ENCODE measurements around the gene MEGF9. TPM values are rescaled to one million over a fixed set of nuclear protein-coding genes. Genes with fewer than 3 reads are reported as not detected.

The MEGF9 gene
- total RNA-seq, 3 donors from 2014 or later (not counting 1 experiment from before 2014, with no cell fraction given): 17.5 to 25.9 (median 22.3) TPM

DNA sequence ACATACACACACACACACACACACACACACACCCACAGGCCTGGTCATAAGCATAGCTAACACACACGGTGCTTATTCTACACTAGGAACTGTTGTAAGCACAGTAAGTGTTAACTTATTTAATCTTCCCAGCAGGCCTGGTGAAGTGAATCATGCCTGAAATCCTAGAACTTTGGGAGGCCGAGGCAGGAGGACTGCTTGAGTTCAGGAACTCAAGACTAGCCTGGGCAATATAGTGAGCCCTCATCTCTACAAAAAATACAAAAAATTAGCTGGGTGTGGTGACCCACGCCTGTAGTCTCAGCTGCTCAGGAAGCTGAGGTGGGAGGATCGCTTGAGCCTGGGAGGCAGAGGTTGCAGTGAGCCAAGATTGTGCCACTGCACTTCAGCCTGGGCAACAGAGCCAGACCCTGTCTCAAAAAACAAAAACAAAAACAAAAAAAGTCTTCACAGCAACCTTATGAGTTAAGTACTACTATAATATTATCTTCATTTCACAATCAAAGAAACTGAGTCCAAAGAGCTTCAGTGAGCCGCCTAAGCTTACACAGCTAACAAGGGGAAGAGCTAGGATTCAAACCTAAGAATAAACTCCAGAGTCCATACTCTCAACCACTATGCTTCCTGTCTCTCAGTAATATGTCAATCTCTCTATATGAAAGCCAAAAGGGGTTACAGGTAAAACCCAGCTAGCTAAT lies 2.3 kb downstream of the MEGF9 start:
- Histone ChIP-seq H3K9me3 (ENCODE audit: control insufficient read depth, insufficient read depth, low read length) (no peaks in the 10 kb centered on the region), H3K4me3 (ENCODE audit: low read length) (peak overlapping the region; percentile 58), H3K27me3 (ENCODE audit: control insufficient read depth, insufficient read depth, low read length) (no peaks in the 10 kb centered on the region), H3K4me1 (ENCODE audit: control insufficient read depth, insufficient read depth, low read length) (peaks cover 29% of the 10 kb centered on the region), H3K27ac (ENCODE audit: low read length) (peak overlapping the region; percentile 62), H3K36me3 (ENCODE audit: control insufficient read depth, insufficient read depth, low read length) (no peaks in the 10 kb centered on the region)
- ATAC-seq: no peak
- WGBS (ENCODE audit: insufficient coverage): 21% methylated on average over 5 of the region's 5 CpGs
- intact Hi-C loops (cut with micrococcal nuclease): loop anchor here (5.0 kb wide), 2 partner anchors 215 to 490 kb away; partner anchors contain the start of genes RAB14 and TRAF1
- Mint-ChIP-seq H3K36me3 (no peaks in the 10 kb centered on the region), H3K4me1 (peaks cover 24 to 41% of the 10 kb centered on the region in 2 donors), H3K27ac (peak overlapping the region; percentile 90 to 94), H3K27me3 (ENCODE audit: low read depth in 2 of 2) (no peaks in the 10 kb centered on the region), H3K4me3 (peak overlapping the region; percentile 95), H3K9me3 (no peaks in the 10 kb centered on the region)
- DNase-seq: peak in 1 of 2 donors; percentile 29
- TF ChIP-seq, protein P1, sequence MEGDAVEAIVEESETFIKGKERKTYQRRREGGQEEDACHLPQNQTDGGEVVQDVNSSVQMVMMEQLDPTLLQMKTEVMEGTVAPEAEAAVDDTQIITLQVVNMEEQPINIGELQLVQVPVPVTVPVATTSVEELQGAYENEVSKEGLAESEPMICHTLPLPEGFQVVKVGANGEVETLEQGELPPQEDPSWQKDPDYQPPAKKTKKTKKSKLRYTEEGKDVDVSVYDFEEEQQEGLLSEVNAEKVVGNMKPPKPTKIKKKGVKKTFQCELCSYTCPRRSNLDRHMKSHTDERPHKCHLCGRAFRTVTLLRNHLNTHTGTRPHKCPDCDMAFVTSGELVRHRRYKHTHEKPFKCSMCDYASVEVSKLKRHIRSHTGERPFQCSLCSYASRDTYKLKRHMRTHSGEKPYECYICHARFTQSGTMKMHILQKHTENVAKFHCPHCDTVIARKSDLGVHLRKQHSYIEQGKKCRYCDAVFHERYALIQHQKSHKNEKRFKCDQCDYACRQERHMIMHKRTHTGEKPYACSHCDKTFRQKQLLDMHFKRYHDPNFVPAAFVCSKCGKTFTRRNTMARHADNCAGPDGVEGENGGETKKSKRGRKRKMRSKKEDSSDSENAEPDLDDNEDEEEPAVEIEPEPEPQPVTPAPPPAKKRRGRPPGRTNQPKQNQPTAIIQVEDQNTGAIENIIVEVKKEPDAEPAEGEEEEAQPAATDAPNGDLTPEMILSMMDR (IDR thresholded peaks at IDR 0.05): no peak

- DNase-seq: peak in 1 of 2 donors; percentile 12
- H3K27ac ChIP-seq (ENCODE audit: low read length): peak overlapping the region; percentile 83
- no peaks in the 10 kb centered on the region for H3K9me3 ChIP-seq (ENCODE audit: control insufficient read depth, insufficient read depth, low read length)
- H3K4me1 Mint-ChIP-seq: peaks cover 24 to 41% of the 10 kb centered on the region in 2 donors
- H3K4me3 Mint-ChIP-seq: peak overlapping the region; percentile 95
- TF ChIP-seq, protein P1 (IDR thresholded peaks at IDR 0.05): no peak
- intact Hi-C loops (cut with micrococcal nuclease): loop anchor here (5.0 kb wide), 2 partner anchors 216 to 491 kb away; partner anchors contain the start of genes RAB14 and TRAF1
- H3K27me3 Mint-ChIP-seq (ENCODE audit: low read depth in 2 of 2): no peaks in the 10 kb centered on the region
- no peaks in the 10 kb centered on the region for H3K9me3 Mint-ChIP-seq
- H3K4me3 ChIP-seq (ENCODE audit: low read length): no peak overlapping the region
- no peaks in the 10 kb centered on the region for H3K36me3 ChIP-seq (ENCODE audit: control insufficient read depth, insufficient read depth, low read length)
- no peaks in the 10 kb centered on the region for H3K27me3 ChIP-seq (ENCODE audit: control insufficient read depth, insufficient read depth, low read length)
- no peaks in the 10 kb centered on the region for H3K36me3 Mint-ChIP-seq
- H3K27ac Mint-ChIP-seq: peak overlapping the region; percentile 90 to 94
- H3K4me1 ChIP-seq (ENCODE audit: control insufficient read depth, insufficient read depth, low read length): peaks cover 29% of the 10 kb centered on the region
- no peak for ATAC-seq
Measured at GRCh38 chr9:120711354-120711753, 2.9 kb downstream of the MEGF9 start.

DNA sequence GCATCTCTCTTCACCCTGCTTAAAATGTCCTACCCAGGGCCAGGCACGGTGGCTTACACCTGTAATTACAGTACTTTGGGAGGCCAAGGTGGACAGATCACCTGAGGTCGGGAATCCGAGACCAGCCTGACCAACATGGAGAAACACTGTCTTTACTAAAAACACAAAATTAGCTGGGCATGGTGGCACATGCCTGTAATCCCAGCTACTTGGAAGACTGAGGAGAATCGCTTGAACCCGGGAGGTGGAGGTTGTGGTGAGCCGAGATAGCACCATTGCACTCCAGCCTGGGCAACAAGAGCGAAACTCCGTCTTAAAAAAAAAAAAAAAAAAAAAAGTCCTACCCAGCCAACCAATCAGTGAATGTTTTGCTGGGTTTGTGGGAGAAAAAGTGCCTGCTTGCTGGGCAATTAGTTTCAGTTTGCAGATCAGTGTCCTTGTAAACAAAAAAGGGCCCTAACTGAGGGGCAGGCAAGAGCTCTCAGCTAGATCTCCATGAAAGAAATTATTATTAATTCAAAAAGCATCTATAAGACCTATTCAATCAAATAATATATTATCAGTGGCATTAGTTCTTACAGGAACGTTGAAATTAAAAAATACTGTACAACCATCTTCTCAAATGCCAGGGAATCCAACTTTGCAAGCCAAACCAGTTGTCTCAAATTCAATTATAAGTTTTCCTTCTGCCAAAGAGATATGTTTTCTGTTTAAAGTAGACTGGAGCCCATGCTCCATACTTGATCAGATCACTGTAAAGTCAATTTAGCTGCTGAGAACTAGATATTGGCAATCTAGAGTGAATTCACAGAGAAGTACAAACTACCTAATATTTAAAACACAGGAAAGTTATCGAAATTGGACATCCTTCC lies 3.9 kb downstream of the MEGF9 start:
- H3K9me3 ChIP-seq (ENCODE audit: control insufficient read depth, insufficient read depth, low read length): no peaks in the 10 kb centered on the region
- DNase-seq: peak; percentile 27 to 76
- Mint-ChIP-seq H3K4me1 (peaks cover 26 to 48% of the 10 kb centered on the region in 2 donors), H3K27me3 (ENCODE audit: low read depth in 2 of 2) (no peaks in the 10 kb centered on the region), H3K36me3 (no peaks in the 10 kb centered on the region), H3K9me3 (no peaks in the 10 kb centered on the region), H3K4me3 (peak overlapping the region; percentile 95), H3K27ac (peak overlapping the region; percentile 90 to 94)
- no peaks in the 10 kb centered on the region for H3K27me3 ChIP-seq (ENCODE audit: control insufficient read depth, insufficient read depth, low read length)
- H3K27ac ChIP-seq (ENCODE audit: low read length): peak overlapping the region; percentile 83
- intact Hi-C loops (cut with micrococcal nuclease): loop anchor here (5.0 kb wide), 2 partner anchors 217 to 492 kb away; partner anchors contain the start of genes RAB14 and TRAF1
- peak overlapping the region; percentile 51 for H3K4me3 ChIP-seq (ENCODE audit: low read length)
- peak in 2 of 3 donors; percentile 3 to 16 for ATAC-seq
- H3K36me3 ChIP-seq (ENCODE audit: control insufficient read depth, insufficient read depth, low read length): no peaks in the 10 kb centered on the region
- 19% methylated on average over 7 of the region's 10 CpGs for WGBS (ENCODE audit: insufficient coverage)
- H3K4me1 ChIP-seq (ENCODE audit: control insufficient read depth, insufficient read depth, low read length): peaks cover 27% of the 10 kb centered on the region
- TF ChIP-seq, protein P1 (IDR thresholded peaks at IDR 0.05): no peak

Measured in natural killer cell (primary cell).